GM12891 (cell line): ENCODE data around the gene ATG4C.
"Not testable (repeated sequence)": the region's sequence is repeated elsewhere in the genome, so short reads cannot be mapped to it uniquely, and the experiment has no call there.

Experiments
- PAX5 ChIP-seq: IDR thresholded peaks from 2 replicates; pipeline ENCODE4 v1.6.1; 2011; ENCODE audit warnings: low read length, moderate library complexity, mild to moderate bottlenecking; ENCODE audit not compliant: insufficient read depth, severe bottlenecking
- POLR2A ChIP-seq: IDR thresholded peaks from 2 replicates; pipeline ENCODE4 v1.6.1; 2011; ENCODE audit warnings: low read depth, low read length, control low read depth
- POLR2AphosphoS5 ChIP-seq: IDR thresholded peaks from 2 replicates; pipeline ENCODE4 v1.6.1; 2011; ENCODE audit warnings: low read depth, low read length, control low read depth
- POU2F2 ChIP-seq: IDR thresholded peaks from 2 replicates; pipeline ENCODE4 v1.6.1; 2011; ENCODE audit warnings: low read depth, mild to moderate bottlenecking, control low read depth, low read length, moderate library complexity
- SPI1 ChIP-seq: IDR thresholded peaks from 2 replicates; pipeline ENCODE4 v1.6.1; 2011; ENCODE audit warnings: low read depth, low read length, control low read depth
- TAF1 ChIP-seq: IDR thresholded peaks from 2 replicates; pipeline ENCODE4 v1.6.1; 2011; ENCODE audit warnings: low read depth, low read length, control low read depth

DNA sequence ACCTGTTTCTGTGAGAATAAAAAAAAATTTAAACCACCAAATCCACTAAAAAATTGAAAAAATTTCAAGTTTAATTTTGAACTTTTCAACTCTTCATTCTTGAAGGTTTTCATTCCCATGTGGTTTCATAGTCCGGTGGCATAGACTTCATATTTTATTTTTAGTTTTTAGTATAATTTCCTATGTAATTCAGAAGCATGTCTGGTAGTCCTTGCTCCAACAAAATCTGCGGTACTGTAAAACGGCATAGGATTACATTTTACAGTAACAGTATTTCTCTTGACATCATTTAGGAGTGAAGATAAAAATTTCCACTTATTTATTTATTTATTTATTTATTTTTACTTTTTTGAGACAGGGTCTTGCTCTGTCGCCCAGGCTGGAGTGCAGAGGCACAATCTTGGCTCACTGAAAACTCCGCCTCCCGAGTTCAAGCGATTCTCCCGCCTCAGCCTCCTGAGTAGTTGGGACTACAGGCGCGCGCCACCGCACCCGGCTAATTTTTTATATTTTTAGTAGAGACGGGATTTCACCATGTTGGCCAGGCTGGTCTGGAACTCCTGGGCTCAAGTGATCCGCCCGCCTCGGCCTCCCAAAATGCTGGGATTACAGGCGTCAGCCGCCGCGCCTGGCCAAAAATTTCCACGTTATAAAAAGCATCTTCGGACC is 1.3 kb upstream of the ATG4C start:
- not testable (repeated sequence) for TF ChIP-seq POLR2AphosphoS5, TAF1, POLR2A, POU2F2, PAX5, SPI1
